Testis (tissue), 5 donors: ENCODE results near the gene MRS2. TPM values are rescaled to one million over a fixed set of nuclear protein-coding genes. Genes with fewer than 3 reads are reported as not detected.

ENCODE experiments used
- DNase-seq: peaks from one replicate; pipeline ENCODE4 v3.0.0-alpha.2; 2019
- H3K27ac ChIP-seq, 2 donors: fragments of 200-600 bp; sonication (generic); one replicate each; pipeline ENCODE4 v1.5.1; 2019
- H3K27me3 ChIP-seq: fragments of 200-600 bp; sonication (generic); one replicate; pipeline ENCODE4 v1.5.1; 2019
- H3K36me3 ChIP-seq: fragments of 200-600 bp; sonication (generic); one replicate; pipeline ENCODE4 v1.5.1; 2017; ENCODE audit warnings: low read depth; ENCODE audit errors: missing control alignments
- H3K4me1 ChIP-seq: fragments of 200-600 bp; sonication (generic); one replicate; pipeline ENCODE4 v1.5.1; 2019
- H3K4me3 ChIP-seq, 2 donors: fragments of 200-600 bp; sonication (generic); one replicate each; pipeline ENCODE4 v1.5.1; 2017 to 2019
- H3K9me3 ChIP-seq: fragments of 200-600 bp; sonication (generic); one replicate; pipeline ENCODE4 v1.5.1; 2017
- POLR2A ChIP-seq: fragments of 450-650 bp; IDR thresholded peaks from one replicate; pipeline ENCODE4 v1.6.1; 2017; ENCODE audit warnings: antibody characterized with exemption, mild to moderate bottlenecking, moderate library complexity
- WGBS, 2 donors: methylation state at CpG; one replicate each; pipeline ENCODE4 v1.1.5; 2018; 5-methylcytosine and 5-hydroxymethylcytosine counted together
- intact Hi-C: fragments of 100-400 bp; cut with DNase I; formaldehyde crosslinking; loops from one replicate; pipeline ENCODE4 v1.15.1; 2023; ENCODE audit warnings: low total_unique reads
- long read RNA-seq, 2 donors: transcript quantifications; one replicate each; lab custom pipeline, GENCODE V29; 2026
- polyA plus RNA-seq: library from polyadenylated mRNA; stranded (reverse); fragments of 350-450 nt; fragmentation: Illumina TruSeq; extraction: RNeasy Lipid Tissue Mini Kit (QIAGEN cat#74804); gene quantifications from one replicate; pipeline ENCODE4 v1.2.3, GENCODE V29; 2014; ENCODE audit warnings: low read depth, low replicate concordance; ENCODE audit not compliant: insufficient read depth
- total RNA-seq, 2 donors: library from RNA; depleted of rRNA; stranded (reverse); fragments of >200 nt; gene quantifications; one replicate each; pipeline ENCODE4 v1.2.3, GENCODE V29; 2016
- TF ChIP-seq, protein P1 (sequence below), 3 experiments: fragments of 450-650 bp in 2 of 3; fragments of 200-600 bp in 1 of 3; sonication (generic) in 1 of 3; IDR thresholded peaks; one replicate each; pipeline ENCODE4 v1.5.1; 2016 to 2019; ENCODE audit warnings: antibody characterized with exemption in 3 of 3, mild to moderate bottlenecking in 2 of 3, moderate library complexity in 1 of 3

The MRS2 gene, protein sequence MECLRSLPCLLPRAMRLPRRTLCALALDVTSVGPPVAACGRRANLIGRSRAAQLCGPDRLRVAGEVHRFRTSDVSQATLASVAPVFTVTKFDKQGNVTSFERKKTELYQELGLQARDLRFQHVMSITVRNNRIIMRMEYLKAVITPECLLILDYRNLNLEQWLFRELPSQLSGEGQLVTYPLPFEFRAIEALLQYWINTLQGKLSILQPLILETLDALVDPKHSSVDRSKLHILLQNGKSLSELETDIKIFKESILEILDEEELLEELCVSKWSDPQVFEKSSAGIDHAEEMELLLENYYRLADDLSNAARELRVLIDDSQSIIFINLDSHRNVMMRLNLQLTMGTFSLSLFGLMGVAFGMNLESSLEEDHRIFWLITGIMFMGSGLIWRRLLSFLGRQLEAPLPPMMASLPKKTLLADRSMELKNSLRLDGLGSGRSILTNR
- total RNA-seq (10 to 100 TPM; 27.2 to 27.6 TPM), polyA plus RNA-seq (16.6 TPM)
- long read RNA-seq, donor 1, transcript MRS2-203 (11 exons, 3,313 nt) = major isoform, 8 of 9 reads
- long read RNA-seq, donor 1, partial matches to known transcripts = 0 of 9 reads
- long read RNA-seq, donor 1, other reads (novel, unspliced or antisense) = 0 of 9 reads
- long read RNA-seq, donor 2, partial matches to known transcripts = 6 of 11 reads
- long read RNA-seq, donor 2, other reads (novel, unspliced or antisense) = 0 of 11 reads

DNA sequence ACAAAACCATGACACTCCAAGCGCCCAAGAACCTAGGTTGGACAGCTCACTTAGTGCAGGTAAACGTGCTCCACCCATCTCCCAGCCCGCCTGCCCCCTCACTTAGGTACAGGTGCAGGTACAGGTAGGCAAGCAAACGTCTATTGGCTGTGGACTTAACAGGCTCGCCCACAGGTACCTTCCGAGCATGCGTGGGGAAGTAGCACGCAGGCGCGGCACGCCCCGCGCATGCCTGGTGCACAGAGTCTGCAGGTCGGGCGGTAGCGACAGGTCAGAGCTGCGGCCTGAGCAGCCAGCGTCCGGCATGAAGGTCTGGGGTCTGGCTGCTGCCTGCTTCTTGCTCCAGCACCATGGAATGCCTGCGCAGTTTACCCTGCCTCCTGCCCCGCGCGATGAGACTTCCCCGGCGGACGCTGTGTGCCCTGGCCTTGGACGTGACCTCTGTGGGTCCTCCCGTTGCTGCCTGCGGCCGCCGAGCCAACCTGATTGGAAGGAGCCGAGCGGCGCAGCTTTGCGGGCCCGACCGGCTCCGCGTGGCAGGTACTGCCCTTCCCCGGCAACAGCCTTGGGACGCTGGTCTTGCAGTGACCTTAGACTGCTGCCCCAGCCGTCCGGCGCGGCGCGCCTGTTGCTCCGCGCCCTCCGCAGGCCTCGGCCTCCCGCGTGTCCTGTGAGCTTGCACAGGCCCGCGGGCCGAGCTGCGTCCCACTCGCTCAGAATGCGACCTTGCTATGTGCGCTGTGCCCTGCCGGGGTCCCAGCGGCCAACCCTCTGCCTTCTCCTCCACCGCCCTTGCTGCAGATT, at the start of gene MRS2:
Gene MRS2, plus strand, starts transcription at position 240 of the 804 bp plus-strand sequence. Its CDS starts 111 bp downstream, at position 351.
- intact Hi-C loops = no loop called here
- Histone ChIP-seq H3K4me3 (peak within 1 kb of the TSS; percentile 89 to 98), H3K4me1 (peaks cover 4% of the 10 kb centered on the region), H3K27me3 (no peaks in the 10 kb centered on the region), H3K27ac (peak within 1 kb of the TSS; percentile 40 to 84), H3K36me3 (no peaks in the 10 kb centered on the region), H3K9me3 (no peaks in the 10 kb centered on the region)
- WGBS, 2 donors = 0 to 1% methylated on average over 15 to 53 of the region's 63 CpGs
- TF ChIP-seq, protein P1, sequence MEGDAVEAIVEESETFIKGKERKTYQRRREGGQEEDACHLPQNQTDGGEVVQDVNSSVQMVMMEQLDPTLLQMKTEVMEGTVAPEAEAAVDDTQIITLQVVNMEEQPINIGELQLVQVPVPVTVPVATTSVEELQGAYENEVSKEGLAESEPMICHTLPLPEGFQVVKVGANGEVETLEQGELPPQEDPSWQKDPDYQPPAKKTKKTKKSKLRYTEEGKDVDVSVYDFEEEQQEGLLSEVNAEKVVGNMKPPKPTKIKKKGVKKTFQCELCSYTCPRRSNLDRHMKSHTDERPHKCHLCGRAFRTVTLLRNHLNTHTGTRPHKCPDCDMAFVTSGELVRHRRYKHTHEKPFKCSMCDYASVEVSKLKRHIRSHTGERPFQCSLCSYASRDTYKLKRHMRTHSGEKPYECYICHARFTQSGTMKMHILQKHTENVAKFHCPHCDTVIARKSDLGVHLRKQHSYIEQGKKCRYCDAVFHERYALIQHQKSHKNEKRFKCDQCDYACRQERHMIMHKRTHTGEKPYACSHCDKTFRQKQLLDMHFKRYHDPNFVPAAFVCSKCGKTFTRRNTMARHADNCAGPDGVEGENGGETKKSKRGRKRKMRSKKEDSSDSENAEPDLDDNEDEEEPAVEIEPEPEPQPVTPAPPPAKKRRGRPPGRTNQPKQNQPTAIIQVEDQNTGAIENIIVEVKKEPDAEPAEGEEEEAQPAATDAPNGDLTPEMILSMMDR (IDR thresholded peaks at IDR 0.05) = no peak
- peak; percentile 91 for DNase-seq

DNA sequence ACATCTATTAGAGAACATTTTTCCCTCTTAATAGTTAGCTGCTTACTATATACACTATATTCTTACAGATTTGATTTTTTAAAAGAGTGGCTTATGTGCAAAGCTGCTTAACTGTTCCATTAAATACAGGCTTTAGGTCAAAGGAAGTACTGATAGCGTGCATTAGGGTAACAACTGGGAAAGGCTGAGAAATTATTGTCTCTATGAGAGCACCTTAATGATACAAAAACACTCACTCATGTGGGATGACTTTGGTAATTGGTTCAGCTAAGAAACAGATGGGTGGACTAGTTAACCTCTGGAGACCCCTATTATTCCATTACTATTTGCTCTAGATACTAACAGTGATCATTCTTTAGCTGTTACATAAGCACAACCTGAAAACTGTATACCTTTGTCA, 48.9 kb upstream of the MRS2 start:
- Histone ChIP-seq H3K9me3 (no peaks in the 10 kb centered on the region), H3K27me3 (no peaks in the 10 kb centered on the region), H3K4me1 (no peaks in the 10 kb centered on the region), H3K27ac (no peak overlapping the region), H3K36me3 (no peaks in the 10 kb centered on the region), H3K4me3 (no peak overlapping the region)
- no peak for TF ChIP-seq POLR2A
- TF ChIP-seq, protein P1 (IDR thresholded peaks at IDR 0.05) = no peak
- no peak for DNase-seq
- intact Hi-C loops = no loop called here
- 63 to 88% methylated on average over 1 of the region's 1 CpG for WGBS, 2 donors

DNA sequence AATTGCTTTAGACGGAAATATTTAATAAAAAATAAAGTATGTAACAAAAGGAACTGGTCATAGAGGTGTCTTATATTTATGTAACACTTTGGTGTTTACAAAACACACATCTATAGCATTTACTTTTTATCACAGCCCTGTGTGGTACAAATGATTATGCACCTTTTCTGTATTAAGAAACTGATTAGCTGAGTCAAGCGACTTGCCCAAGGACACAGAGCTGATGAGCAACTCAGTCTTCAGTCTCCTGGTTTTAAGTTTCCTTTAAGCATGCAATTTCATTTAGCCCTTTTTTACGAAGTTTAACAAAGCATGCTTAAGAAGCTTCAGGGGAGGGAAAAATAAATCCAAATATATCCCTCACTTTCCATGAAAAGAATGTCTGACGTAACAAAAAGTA, 47.3 kb upstream of the MRS2 start:
- Histone ChIP-seq H3K9me3 (no peaks in the 10 kb centered on the region), H3K36me3 (no peaks in the 10 kb centered on the region), H3K27ac (no peak overlapping the region), H3K4me1 (peaks cover 8% of the 10 kb centered on the region), H3K27me3 (no peaks in the 10 kb centered on the region), H3K4me3 (no peak overlapping the region)
- WGBS, 2 donors = 55 to 58% methylated on average over 4 of the region's 4 CpGs
- no peak for TF ChIP-seq POLR2A
- TF ChIP-seq, protein P1 (IDR thresholded peaks at IDR 0.05) = no peak
- intact Hi-C loops = no loop called here
- DNase-seq = no peak

DNA sequence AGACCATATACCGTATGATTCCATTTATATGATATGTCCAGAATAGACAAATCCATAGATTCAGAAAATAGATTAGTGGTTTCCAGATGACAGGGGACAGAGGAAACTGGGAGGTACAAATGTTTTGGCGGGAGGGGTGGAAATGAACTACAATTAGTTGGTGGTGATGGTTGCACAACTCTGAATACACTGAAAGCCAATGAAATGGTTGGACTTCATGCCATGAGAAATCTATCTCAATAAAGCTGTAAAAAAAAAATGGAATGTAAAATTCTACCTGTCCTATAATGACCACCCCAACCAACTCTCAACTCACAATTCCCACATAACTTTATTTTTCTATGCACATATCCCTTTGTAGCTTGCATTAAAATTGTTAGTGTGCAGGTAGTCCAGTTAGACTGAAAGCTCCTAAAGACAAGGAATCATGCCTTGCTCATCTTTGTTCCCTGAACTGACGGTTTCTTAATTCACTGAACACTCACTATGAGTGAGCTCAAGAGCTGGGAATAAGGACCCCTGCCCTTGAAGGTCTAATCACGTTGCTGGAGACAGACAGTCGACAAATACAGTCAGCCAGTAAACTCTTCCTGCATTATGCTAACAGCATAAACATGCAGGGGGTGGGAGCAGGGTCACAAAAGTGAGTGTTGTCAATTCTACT, 46.3 kb upstream of the MRS2 start:
- intact Hi-C loops = no loop called here
- Histone ChIP-seq H3K36me3 (no peaks in the 10 kb centered on the region), H3K4me3 (no peak overlapping the region), H3K27ac (no peak overlapping the region), H3K4me1 (peaks cover 8% of the 10 kb centered on the region), H3K9me3 (no peaks in the 10 kb centered on the region), H3K27me3 (no peaks in the 10 kb centered on the region)
- WGBS, 2 donors = 48 to 61% methylated on average over 5 of the region's 5 CpGs
- DNase-seq = no peak
- TF ChIP-seq POLR2A = no peak
- TF ChIP-seq, protein P1 (IDR thresholded peaks at IDR 0.05) = no peak
